Adipose tissue (tissue), 3 donors: ENCODE results near the gene ANGPTL2. TPM values are rescaled to one million over a fixed set of nuclear protein-coding genes. Genes with fewer than 3 reads are reported as not detected.

Source experiments
- H3K27ac ChIP-seq: one replicate; pipeline ENCODE4 v1.5.1; 2013; ENCODE audit warnings: low read depth, low read length
- WGBS, 3 donors: extraction: QIAGEN DNeasy Blood & Tissue Kit; methylation state at CpG; one replicate each; pipeline ENCODE4 v1.1.7; 2013; 5-methylcytosine and 5-hydroxymethylcytosine counted together
- polyA plus RNA-seq, 3 donors: library from polyadenylated mRNA; stranded (reverse); fragments of 200-250 nt; gene quantifications; one replicate each; pipeline ENCODE4 v1.2.3, GENCODE V29; 2013
- donor health status: healthy with polysubstance abuse.
- donor health status: Bipolar disorder and iron deficiency.
- donor health status: healthy.

Gene ANGPTL2
- polyA plus RNA-seq, 3 donors, result 4.2 to 96.1 (median 35.8) TPM

- 97 to 98% (median 97%) methylated on average over 6 of the region's 6 CpGs for WGBS, 3 donors
Measured at GRCh38 chr9:127140181-127140580, 17.7 kb upstream of the ANGPTL2 start.

DNA sequence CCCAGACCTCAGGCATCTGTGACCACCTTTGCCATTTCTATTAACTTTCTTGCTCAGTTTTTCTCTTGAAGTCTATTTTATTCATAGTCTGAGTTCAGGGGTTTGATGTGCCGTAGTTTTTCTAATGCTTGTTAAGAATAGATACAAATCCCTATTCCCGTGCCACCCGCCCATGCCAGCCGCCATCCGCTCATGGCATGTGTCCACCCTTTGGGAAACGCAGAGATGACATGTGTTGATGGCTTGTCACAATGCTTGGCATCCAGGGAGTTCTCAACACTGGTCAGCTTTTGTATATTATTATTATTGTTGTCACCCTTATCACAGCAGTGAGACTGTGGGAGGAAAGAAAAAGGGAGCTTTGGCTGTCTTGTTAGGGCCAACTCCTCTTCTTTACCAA, 17.3 kb upstream of the ANGPTL2 start:
- H3K27ac ChIP-seq, result no peak overlapping the region
- WGBS, 3 donors, result 92 to 95% (median 93%) methylated on average over 6 of the region's 6 CpGs

More at GRCh38 chr9:127140181-127140580, 17.7 kb upstream of the ANGPTL2 start:
- H3K27ac ChIP-seq, result no peak overlapping the region

- WGBS, 3 donors, result 94 to 97% (median 95%) methylated on average over 8 of the region's 8 CpGs
Measured at GRCh38 chr9:127139071-127139731, 16.8 kb upstream of the ANGPTL2 start.

GRCh38 chr9:127138444-127138843, 16.0 kb upstream of the ANGPTL2 start:
- 91 to 92% (median 92%) methylated on average over 4 of the region's 4 CpGs for WGBS, 3 donors
- no peak overlapping the region for H3K27ac ChIP-seq

More at GRCh38 chr9:127139071-127139731, 16.8 kb upstream of the ANGPTL2 start:
- no peak overlapping the region for H3K27ac ChIP-seq

GRCh38 chr9:127137640-127138360, 15.4 kb upstream of the ANGPTL2 start:
- H3K27ac ChIP-seq, result no peak overlapping the region
- WGBS, 3 donors, result 93 to 95% (median 93%) methylated on average over 11 of the region's 11 CpGs

DNA sequence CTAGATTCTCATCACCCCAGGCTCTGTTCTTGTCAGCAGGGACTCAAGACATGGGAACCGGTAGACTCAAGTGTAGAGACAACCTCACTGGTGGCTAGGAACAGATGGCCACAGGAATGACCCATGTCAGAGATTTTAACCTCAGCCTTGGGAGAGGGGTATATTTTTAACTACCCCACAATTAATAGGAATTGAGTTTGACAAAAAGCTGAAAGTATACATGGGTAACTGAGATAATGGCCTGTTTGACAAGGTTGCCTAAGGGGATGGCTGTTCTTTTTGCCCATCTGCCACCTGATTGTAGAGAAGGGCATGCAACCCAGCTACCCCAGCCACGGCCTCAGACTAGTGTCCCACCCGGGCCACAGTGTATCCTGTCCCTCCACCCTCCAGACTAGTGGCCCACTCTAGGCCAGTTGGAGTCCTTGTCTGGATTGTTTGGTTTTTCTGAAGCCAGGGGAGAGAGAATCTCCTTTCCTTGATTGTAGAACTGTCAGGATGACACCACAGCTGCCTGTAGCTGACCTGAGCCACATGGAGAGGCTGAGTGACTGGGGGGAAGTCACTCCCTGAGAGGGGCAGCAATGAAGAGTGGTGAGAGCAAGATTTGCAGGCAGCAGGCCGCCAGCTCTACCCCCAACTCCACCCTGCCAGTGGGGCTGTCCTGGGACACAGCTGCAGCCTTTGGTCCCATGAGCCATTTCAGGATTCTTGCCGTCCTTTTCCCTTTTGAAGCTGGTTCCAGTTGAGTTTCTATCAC, 14.6 kb upstream of the ANGPTL2 start:
- WGBS, 3 donors, result 89 to 91% (median 90%) methylated on average over 5 of the region's 5 CpGs
- H3K27ac ChIP-seq, result no peak overlapping the region

- H3K27ac ChIP-seq, result no peak overlapping the region
- 82 to 92% (median 82%) methylated on average over 8 of the region's 8 CpGs for WGBS, 3 donors
Measured at GRCh38 chr9:127136081-127136879, 13.8 kb upstream of the ANGPTL2 start.

DNA sequence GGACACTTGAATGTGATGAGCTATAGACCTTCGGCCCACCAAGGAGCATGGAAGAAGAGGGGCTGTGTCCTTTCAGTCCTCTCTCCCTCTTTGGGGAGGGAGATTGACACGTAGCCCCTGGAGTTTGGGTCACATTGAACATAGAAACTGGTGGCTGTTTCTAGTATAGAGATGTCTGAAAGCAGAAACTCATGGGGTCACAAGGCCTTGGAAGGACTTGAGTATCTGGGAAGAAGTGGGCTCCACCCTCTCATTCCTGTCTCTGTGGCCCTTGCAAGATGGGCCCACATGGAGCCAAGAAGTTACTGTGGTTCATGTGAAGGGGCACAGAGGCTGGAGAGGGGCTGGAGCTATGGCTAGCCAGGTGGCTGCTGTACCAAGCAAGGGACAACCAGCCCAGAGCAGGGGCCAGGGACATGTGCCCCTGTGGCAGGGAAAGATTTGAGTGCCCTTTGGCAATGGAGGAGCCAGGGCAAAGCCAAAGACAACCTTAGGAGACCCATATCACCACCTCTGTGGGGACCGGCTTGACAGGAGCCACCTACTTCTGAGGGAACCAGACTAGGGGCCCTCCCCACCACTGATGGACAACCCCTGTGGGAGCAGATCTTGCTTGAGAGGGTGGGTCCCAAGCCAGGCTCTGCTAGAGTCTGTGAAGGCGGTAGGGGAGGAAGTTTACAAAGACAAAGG, 12.8 kb upstream of the ANGPTL2 start:
- WGBS, 3 donors, result 63 to 91% (median 88%) methylated on average over 4 of the region's 4 CpGs
- H3K27ac ChIP-seq, result no peak overlapping the region

GRCh38 chr9:127133739-127134167, 11.3 kb upstream of the ANGPTL2 start:
- WGBS, 3 donors, result 55 to 77% (median 57%) methylated on average over 13 of the region's 13 CpGs
- H3K27ac ChIP-seq, result no peak overlapping the region

GRCh38 chr9:127132921-127133647, 10.6 kb upstream of the ANGPTL2 start:
- no peak overlapping the region for H3K27ac ChIP-seq
- WGBS, 3 donors, result 68 to 84% (median 76%) methylated on average over 15 of the region's 15 CpGs

GRCh38 chr9:127132375-127132774, 9.9 kb upstream of the ANGPTL2 start:
- 92 to 96% (median 95%) methylated on average over 4 of the region's 4 CpGs for WGBS, 3 donors
- no peak overlapping the region for H3K27ac ChIP-seq

GRCh38 chr9:127131871-127132270, 9.4 kb upstream of the ANGPTL2 start:
- no peak overlapping the region for H3K27ac ChIP-seq
- 86 to 91% (median 90%) methylated on average over 6 of the region's 6 CpGs for WGBS, 3 donors

DNA sequence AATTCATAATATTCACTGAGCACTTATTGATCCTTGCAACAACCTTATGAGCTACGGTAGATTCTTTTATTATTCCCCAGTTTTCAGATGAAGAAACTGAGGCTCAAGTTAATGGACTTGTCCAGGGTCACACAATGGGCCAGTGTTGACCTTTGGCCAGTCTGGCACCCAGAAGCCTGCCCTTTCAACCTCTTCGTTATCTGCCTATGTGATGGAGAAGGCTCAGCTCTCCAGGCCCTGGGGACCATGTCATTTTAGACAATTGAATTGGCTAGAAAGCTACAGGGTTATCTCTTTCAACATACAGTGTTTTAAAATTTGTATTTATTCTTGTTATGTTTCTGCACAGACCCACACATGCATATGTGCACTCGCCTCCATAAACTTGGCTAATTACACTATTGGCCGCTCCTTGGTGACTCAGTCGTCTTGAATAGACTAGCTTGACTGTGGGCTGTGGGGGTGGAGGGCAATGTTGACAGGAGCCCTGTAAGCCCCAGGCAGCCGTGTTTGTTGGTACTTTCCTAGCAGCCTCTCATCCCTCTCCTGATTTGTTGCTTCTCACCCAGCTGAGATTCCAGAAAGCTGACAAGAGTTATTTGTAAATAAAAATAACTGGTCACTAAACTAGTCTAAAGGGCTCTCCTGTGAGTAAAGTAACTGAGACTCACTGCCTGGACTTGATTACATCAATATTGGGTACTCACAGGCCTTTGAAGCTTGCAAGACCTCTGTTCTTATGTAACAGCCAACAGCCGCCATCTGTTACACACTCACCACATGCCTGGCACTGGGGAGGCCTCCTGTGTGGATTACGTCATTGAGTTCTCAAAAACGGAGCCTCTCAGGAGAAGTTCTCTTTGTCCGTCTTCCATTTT, 8.5 kb upstream of the ANGPTL2 start:
- WGBS, 3 donors, result 58 to 84% (median 65%) methylated on average over 10 of the region's 10 CpGs

DNA sequence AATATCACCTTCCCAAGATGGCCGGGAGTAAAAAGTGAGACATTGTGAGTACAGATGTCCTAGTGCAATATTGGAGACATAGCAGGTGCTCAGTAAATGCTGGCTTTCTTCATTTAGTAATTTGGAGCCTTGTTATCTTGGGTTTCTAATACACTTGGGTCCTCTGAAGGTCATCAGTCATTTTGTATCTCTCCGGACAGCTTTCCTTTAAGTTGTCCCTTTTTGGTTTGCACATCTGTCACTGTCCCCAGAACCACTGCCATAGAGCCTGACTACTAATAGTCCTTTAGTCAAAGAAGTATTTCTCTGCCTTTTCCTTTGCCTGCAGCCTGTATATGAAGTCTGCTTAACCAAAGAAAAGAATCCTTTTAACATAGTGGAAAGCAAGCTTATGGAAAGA, 7.8 kb upstream of the ANGPTL2 start:
- 89 to 94% (median 91%) methylated on average over 2 of the region's 2 CpGs for WGBS, 3 donors
- H3K27ac ChIP-seq, result no peak overlapping the region

More for the DNA sequence above, 8.5 kb upstream of the ANGPTL2 start:
- H3K27ac ChIP-seq, result no peak overlapping the region

DNA sequence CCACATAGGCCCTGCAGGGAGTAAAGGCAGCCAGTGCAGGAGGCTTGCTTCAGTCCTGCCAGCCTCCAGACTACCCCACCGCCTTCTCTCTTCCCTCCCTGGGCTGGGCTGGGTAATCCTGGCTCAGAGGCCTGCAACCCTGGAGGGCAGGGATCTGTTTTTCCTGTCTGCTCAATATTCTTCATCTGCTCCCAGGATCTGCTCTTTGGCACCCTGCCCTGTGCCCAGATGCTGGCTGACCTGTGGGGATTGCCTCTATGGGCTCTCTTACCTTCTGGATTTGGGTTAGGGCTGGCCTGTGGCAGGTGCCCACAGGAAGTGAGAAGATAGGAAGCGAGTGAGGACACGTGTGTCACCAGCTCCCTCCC, 7.3 kb upstream of the ANGPTL2 start:
- no peak overlapping the region for H3K27ac ChIP-seq
- WGBS, 3 donors, result 83 to 88% (median 87%) methylated on average over 3 of the region's 3 CpGs

DNA sequence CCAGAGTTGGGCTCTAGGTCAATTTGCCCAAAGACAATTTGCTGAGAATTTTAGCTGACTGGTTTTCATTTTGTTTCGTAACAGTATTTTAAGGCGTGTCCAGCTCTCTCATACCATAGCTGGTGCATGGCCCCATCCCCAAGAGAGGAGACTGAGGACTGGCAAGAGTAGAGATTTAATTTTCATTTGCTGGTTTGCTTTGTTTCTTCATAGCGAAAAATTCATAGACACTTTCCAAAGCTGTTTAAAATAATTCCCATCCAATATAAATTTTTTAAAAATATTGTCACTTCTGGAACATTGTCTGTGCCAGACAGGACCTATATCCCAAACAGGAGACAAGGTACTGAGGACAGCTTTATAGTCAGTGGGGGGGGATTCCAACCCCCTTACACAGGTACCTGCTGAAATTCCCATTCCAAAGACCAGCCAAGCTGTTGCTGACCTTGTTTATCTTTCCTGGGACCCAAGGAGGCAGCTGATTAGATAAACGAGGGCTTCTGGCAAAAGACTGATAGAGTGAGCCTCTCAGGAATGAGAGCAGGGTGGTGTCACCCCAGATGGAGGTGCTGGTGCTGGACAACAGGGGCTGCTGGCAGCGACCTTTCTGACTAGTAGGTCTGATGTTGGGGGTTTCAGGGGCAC, 6.8 kb upstream of the ANGPTL2 start:
- H3K27ac ChIP-seq, result no peak overlapping the region
- WGBS, 3 donors, result 62 to 75% (median 72%) methylated on average over 5 of the region's 5 CpGs
